T-helper 1 cell (primary cell): ENCODE data around the gene YIF1A.

ENCODE experiments used
- DNase-seq, 5 donors: peaks; one replicate each; pipeline ENCODE4 v3.0.0-alpha.2; 2012 to 2020

Gene YIF1A

GRCh38 chr11:66242095-66242765, 46.7 kb downstream of the YIF1A start:
- DNase-seq: no peak

- no peak for DNase-seq
Observed at GRCh38 chr11:66240781-66241136, 48.2 kb downstream of the YIF1A start.

GRCh38 chr11:66239998-66240780, 48.8 kb downstream of the YIF1A start:
- no peak for DNase-seq

- DNase-seq: no peak
Observed at GRCh38 chr11:66239511-66239910, 49.4 kb downstream of the YIF1A start.

- no peak for DNase-seq
Observed at GRCh38 chr11:66238786-66239413, 50.0 kb downstream of the YIF1A start.

GRCh38 chr11:66237867-66238266, 51.1 kb downstream of the YIF1A start:
- no peak for DNase-seq

GRCh38 chr11:66235141-66235540, 53.8 kb downstream of the YIF1A start:
- DNase-seq: no peak
